Stimulated activated CD4-positive, alpha-beta T cell treated with anti-CD3 and anti-CD28 coated beads, Interleukin-4, amount 100 ng/mL, for 1 hour (primary cell): Measurements from ENCODE around the gene SHISA5.
"Not testable (repeated sequence)": the region's sequence is repeated elsewhere in the genome, so short reads cannot be mapped to it uniquely, and the experiment has no call there.

Experiments
- DNase-seq: peaks from one replicate; pipeline ENCODE4 v3.0.0-alpha.2; 2020

SHISA5 gene

GRCh38 chr3:48476426-48477053 lies 27.4 kb downstream of the SHISA5 start:
- no peak for DNase-seq

- no peak for DNase-seq
Observed at GRCh38 chr3:48475188-48475587, 28.8 kb downstream of the SHISA5 start.

GRCh38 chr3:48474619-48475018 lies 29.4 kb downstream of the SHISA5 start:
- DNase-seq: no peak

GRCh38 chr3:48474031-48474430 lies 29.9 kb downstream of the SHISA5 start:
- not testable (repeated sequence) for DNase-seq

- DNase-seq: no peak
Observed at GRCh38 chr3:48473617-48473952, 30.4 kb downstream of the SHISA5 start.

- peak; percentile 94 for DNase-seq
Observed at GRCh38 chr3:48472923-48473616, 30.9 kb downstream of the SHISA5 start.

- no peak for DNase-seq
Observed at GRCh38 chr3:48472673-48472922, 31.4 kb downstream of the SHISA5 start.

GRCh38 chr3:48470286-48470685 lies 33.7 kb downstream of the SHISA5 start:
- DNase-seq: no peak

- no peak for DNase-seq
Observed at GRCh38 chr3:48469046-48469915, 34.7 kb downstream of the SHISA5 start.

- DNase-seq: no peak
Observed at GRCh38 chr3:48468329-48468731, 35.6 kb downstream of the SHISA5 start.

GRCh38 chr3:48467473-48468267 lies 36.3 kb downstream of the SHISA5 start:
- no peak for DNase-seq

GRCh38 chr3:48467110-48467454 lies 36.9 kb downstream of the SHISA5 start:
- DNase-seq: no peak

GRCh38 chr3:48466386-48467109 lies 37.4 kb downstream of the SHISA5 start:
- peak; percentile 38 for DNase-seq

- DNase-seq: peak; percentile 81
Observed at GRCh38 chr3:48465531-48466378, 38.2 kb downstream of the SHISA5 start.

GRCh38 chr3:48465237-48465530 lies 38.8 kb downstream of the SHISA5 start:
- DNase-seq: no peak

- DNase-seq: no peak
Observed at GRCh38 chr3:48464713-48465221, 39.2 kb downstream of the SHISA5 start.

- no peak for DNase-seq
Observed at GRCh38 chr3:48463703-48464102, 40.3 kb downstream of the SHISA5 start.

GRCh38 chr3:48461767-48462166 lies 42.2 kb downstream of the SHISA5 start:
- DNase-seq: not testable (repeated sequence)

- no peak for DNase-seq
Observed at GRCh38 chr3:48460517-48460902, 43.5 kb downstream of the SHISA5 start.

GRCh38 chr3:48459773-48460516 lies 44.0 kb downstream of the SHISA5 start:
- no peak for DNase-seq

- DNase-seq: no peak
Observed at GRCh38 chr3:48459331-48459730, 44.6 kb downstream of the SHISA5 start.
